Ectodermal cell (in vitro differentiated cells): ENCODE results near the gene BST1.
"Not testable (repeated sequence)": the region's sequence is repeated elsewhere in the genome, so short reads cannot be mapped to it uniquely, and the experiment has no call there.

Experiments
- H3K27ac ChIP-seq: 2 replicates; pipeline ENCODE4 v1.7.0; 2013; ENCODE audit warnings: mild to moderate bottlenecking, low read depth, low read length; ENCODE audit not compliant: insufficient read depth, poor library complexity, severe bottlenecking
- H3K27me3 ChIP-seq: 2 replicates; pipeline ENCODE4 v1.7.0; 2013; ENCODE audit warnings: mild to moderate bottlenecking, low read length; ENCODE audit not compliant: insufficient read depth, control insufficient read depth, poor library complexity, severe bottlenecking
- H3K36me3 ChIP-seq: one replicate; pipeline ENCODE4 v1.7.0; 2013; ENCODE audit warnings: low read length; ENCODE audit not compliant: control insufficient read depth, insufficient read depth
- H3K4me1 ChIP-seq: one replicate; pipeline ENCODE4 v1.7.0; 2013; ENCODE audit warnings: low read length; ENCODE audit not compliant: control insufficient read depth, insufficient read depth
- H3K4me3 ChIP-seq: 2 replicates; pipeline ENCODE4 v1.7.0; 2013; ENCODE audit warnings: low read depth, low read length, control low read depth; ENCODE audit not compliant: insufficient read depth
- H3K9me3 ChIP-seq: 2 replicates; pipeline ENCODE4 v1.7.0; 2013; ENCODE audit warnings: mild to moderate bottlenecking, low read length, moderate library complexity; ENCODE audit not compliant: control insufficient read depth
- WGBS, 2 experiments: methylation state at CpG; one replicate each; pipeline ENCODE4 v1.1.7; 2013; ENCODE audit warnings: missing lambda C conversion rate in 2 of 2; 5-methylcytosine and 5-hydroxymethylcytosine counted together

Gene BST1

DNA sequence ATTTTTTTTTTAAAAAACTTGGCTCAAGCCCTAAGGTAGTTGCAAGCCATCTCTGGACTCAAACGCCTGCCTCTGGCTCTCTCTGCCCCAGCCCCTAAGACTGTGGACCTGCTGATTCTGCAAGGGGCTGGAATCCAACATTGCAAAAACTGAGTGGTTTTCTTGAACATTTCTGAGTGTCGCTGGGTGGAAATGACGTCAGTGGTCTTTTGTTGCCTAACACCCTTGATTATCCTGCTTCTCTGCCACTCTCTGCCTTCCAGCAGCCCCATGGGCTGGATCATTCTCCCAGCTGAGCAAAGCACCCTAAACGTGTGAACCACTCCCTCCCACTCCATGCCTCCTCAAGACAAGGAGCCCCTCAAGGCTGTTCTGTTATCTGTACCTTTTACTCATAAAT lies 16.6 kb downstream of the BST1 start:
- Histone ChIP-seq H3K36me3 (no peaks in the 10 kb centered on the region), H3K4me1 (no peaks in the 10 kb centered on the region), H3K9me3 (no peaks in the 10 kb centered on the region), H3K27ac (no peak overlapping the region), H3K27me3 (no peaks in the 10 kb centered on the region), H3K4me3 (no peak overlapping the region)
- WGBS, 2 experiments, result 85 to 87% methylated on average over 4 of the region's 4 CpGs

DNA sequence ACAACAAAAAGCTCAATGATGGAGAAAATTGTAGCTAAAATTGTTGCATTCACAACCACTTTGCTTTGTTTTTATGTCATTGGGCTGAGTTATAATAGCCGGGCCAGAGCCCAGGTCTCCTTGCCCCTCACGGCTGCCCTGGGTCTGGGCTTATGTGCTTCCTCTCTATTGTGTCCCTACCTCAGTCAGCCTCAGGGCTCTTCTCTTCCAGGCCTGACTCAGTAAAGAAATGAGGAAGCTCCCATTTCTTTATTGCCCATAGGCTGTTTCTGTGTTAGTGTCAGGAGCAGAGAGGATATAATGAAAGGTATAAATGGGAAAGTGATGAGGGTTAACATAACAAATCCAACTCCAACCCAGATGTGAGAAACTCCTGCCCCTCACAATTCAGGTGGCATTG lies 18.0 kb downstream of the BST1 start:
- H3K27ac ChIP-seq, result no peak overlapping the region
- H3K4me1 ChIP-seq, result no peaks in the 10 kb centered on the region
- 61 to 71% methylated on average over 2 of the region's 2 CpGs for WGBS, 2 experiments
- H3K27me3 ChIP-seq, result no peaks in the 10 kb centered on the region
- no peaks in the 10 kb centered on the region for H3K36me3 ChIP-seq
- no peaks in the 10 kb centered on the region for H3K9me3 ChIP-seq
- no peak overlapping the region for H3K4me3 ChIP-seq

DNA sequence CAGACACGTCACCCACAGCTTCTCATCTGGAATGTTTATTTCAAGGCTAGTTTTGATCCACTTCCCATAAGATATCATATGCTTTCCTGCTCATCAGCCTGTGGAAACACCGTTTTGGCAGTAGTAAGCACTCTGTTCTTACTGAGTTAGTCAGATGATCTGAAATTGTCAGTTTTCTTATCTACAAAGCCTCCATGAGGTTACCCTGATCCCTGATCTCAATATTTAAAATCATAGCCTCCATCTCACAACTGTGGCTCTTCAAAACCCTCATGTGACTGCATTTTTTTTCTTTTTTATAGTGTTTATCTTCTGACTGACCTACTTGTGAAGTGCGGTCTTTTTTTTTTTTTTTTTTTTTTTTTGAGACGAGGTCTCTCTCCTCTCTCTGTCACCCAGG lies 22.7 kb downstream of the BST1 start:
- Histone ChIP-seq H3K36me3 (no peaks in the 10 kb centered on the region), H3K4me3 (no peak overlapping the region), H3K27ac (no peak overlapping the region), H3K27me3 (no peaks in the 10 kb centered on the region), H3K9me3 (no peaks in the 10 kb centered on the region), H3K4me1 (no peaks in the 10 kb centered on the region)
- WGBS, 2 experiments, result 93 to 97% methylated on average over 4 of the region's 4 CpGs

DNA sequence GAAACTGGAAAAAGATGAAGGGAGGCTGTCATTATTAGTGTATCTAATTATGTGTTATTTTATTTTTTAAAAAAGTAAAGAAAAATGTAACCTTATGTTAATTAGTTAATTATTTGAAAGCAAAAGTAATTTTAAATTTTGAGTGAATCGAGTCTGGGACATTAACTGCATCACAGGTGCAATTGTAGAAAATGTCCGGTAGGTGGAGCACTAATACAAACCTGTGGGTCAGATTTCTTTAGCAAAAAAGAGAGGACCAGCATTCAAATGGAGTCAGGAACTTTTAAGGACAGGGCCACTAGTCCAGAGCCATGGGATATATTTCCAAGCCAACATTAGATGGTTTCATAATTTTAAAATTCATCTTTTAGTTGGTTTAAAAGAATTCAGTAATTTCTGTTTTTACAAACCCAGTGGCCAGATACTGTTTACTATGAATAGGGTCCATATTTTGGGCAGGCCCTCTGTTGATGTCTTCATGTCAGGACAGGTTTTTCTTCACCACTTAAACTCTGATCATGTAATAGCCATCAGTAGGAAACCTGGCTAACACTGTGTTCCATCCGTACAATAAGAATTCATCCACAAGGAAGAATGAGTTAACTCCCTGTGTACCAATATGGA lies 27.2 kb downstream of the BST1 start:
- Histone ChIP-seq H3K4me1 (no peaks in the 10 kb centered on the region), H3K36me3 (no peaks in the 10 kb centered on the region), H3K4me3 (no peak overlapping the region), H3K27ac (no peak overlapping the region), H3K27me3 (no peaks in the 10 kb centered on the region), H3K9me3 (no peaks in the 10 kb centered on the region)
- WGBS, 2 experiments, result 48 to 49% methylated on average over 3 of the region's 3 CpGs

DNA sequence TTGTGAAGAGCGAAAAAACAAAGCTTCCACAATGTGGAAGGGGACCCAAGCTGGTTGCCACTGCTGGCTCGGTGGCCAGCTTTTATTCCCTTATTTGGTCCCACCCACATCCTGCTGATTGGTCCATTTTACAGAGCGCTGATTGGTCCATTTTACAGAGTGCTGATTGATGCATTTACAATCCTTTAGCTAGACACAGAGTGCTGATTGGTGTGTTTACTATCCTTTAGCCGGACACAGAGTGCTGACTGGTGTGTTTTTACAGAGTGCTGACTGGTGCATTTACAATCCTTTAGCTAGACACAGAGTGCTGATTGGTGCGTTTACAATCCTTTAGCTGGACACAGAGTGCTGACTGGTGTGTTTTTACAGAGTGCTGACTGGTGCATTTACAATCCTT lies 30.2 kb downstream of the BST1 start:
- WGBS, 2 experiments, result 75% methylated on average over 5 of the region's 5 CpGs

DNA sequence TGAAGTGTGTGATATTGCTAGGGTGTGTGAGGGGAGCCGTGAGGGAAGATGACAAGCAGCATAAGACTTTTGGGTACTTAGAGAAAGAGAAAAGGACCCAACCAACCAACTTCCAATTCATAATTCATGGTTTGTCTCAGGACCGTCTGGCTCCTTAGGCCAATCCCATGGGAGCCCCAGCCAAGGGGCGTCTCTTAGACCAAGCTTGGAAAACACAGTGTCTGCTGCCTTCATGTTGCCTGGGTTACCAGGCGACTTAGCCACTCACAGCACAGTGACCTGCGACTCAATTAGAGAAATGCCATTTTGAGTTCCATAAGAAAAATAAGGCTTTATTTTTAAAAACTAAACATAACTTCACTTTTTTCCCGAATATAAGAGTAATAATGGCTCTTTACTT lies 32.7 kb downstream of the BST1 start:
- Histone ChIP-seq H3K4me1 (no peaks in the 10 kb centered on the region), H3K36me3 (no peaks in the 10 kb centered on the region), H3K27ac (no peak overlapping the region), H3K9me3 (no peaks in the 10 kb centered on the region), H3K4me3 (no peak overlapping the region), H3K27me3 (no peaks in the 10 kb centered on the region)
- WGBS, 2 experiments, result 82 to 92% methylated on average over 5 to 6 of the region's 6 CpGs

More for the DNA sequence above, 30.2 kb downstream of the BST1 start:
- H3K4me1 ChIP-seq, H3K27me3 ChIP-seq, H3K4me3 ChIP-seq, H3K27ac ChIP-seq, H3K9me3 ChIP-seq, H3K36me3 ChIP-seq: not testable (repeated sequence)

DNA sequence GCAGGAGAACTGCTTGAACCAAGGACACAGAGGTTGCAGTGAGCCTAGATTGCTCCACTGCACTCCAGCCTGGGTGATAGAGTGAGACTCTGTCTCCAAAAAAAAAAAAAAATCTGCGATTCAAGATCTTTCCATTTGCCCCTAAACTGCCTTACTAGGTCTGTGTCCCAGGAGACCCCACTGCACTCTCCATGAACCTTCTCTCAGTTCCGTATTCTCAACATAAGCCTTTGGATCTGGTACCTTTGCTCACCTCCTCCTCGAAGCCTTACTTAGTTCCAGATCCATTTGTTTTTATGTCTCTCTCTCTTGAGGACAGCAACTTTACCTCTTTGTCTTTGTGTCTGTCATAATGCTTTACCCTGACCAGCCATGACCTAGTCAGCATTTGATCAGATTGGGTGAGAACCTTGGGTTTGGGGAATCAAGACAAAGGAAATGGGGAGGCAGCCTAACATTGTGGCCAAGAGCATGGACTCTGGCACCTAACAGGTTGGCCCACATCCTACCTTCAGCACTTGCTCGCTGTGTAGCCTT lies 33.7 kb downstream of the BST1 start:
- H3K27ac ChIP-seq, result no peak overlapping the region
- WGBS, 2 experiments, result 81 to 84% methylated on average over 4 of the region's 4 CpGs
- H3K4me3 ChIP-seq, result no peak overlapping the region
- no peaks in the 10 kb centered on the region for H3K9me3 ChIP-seq
- H3K27me3 ChIP-seq, result no peaks in the 10 kb centered on the region
- H3K4me1 ChIP-seq, result no peaks in the 10 kb centered on the region
- no peaks in the 10 kb centered on the region for H3K36me3 ChIP-seq

DNA sequence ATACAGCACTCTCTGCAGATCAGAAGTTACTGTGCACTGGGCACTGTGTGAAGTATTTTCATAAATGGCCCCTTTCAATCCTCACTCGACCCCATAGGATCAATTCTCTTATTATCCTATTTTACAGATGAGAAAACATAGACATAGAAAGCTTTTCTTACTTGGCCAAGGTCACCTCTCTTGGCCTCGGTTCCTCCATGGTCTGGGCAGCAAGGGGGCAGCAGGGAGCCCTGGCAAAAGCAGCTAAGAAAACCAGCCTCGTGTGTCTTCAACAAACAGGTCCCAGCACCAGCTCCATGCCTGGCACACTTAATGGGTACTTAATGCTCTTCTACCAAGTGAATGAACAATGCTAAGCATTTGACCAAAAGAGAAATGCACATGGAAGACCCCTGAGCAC lies 34.4 kb downstream of the BST1 start:
- Histone ChIP-seq H3K9me3 (peaks cover 2% of the 10 kb centered on the region), H3K4me3 (no peak overlapping the region), H3K27ac (no peak overlapping the region), H3K4me1 (no peaks in the 10 kb centered on the region), H3K27me3 (no peaks in the 10 kb centered on the region), H3K36me3 (no peaks in the 10 kb centered on the region)
- WGBS, 2 experiments, result 77 to 81% methylated on average over 3 of the region's 3 CpGs

DNA sequence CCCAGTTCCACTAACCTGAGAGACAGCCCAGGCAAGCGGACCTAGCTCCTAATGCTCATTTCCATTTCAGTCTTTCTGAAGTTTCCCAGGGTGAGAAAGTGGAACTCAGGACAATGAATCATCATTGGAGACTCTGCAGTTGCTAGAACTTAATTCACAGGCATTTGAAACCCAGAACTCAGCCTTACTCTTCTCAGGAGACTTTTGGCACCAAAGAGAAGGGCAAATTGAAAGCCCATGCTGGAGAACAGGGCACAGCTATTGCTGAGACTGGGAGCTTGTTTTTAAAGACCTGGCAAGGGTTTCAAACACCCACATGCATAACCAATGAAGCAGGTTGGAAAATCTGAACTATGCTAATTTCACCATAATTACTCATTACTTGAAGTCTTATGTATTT lies 36.0 kb downstream of the BST1 start:
- 84 to 95% methylated on average over 1 of the region's 1 CpG for WGBS, 2 experiments
- H3K27ac ChIP-seq, result no peak overlapping the region
- peaks cover 2% of the 10 kb centered on the region for H3K9me3 ChIP-seq
- no peaks in the 10 kb centered on the region for H3K27me3 ChIP-seq
- H3K4me3 ChIP-seq, result no peak overlapping the region
- H3K36me3 ChIP-seq, result no peaks in the 10 kb centered on the region
- H3K4me1 ChIP-seq, result peaks cover 2% of the 10 kb centered on the region

DNA sequence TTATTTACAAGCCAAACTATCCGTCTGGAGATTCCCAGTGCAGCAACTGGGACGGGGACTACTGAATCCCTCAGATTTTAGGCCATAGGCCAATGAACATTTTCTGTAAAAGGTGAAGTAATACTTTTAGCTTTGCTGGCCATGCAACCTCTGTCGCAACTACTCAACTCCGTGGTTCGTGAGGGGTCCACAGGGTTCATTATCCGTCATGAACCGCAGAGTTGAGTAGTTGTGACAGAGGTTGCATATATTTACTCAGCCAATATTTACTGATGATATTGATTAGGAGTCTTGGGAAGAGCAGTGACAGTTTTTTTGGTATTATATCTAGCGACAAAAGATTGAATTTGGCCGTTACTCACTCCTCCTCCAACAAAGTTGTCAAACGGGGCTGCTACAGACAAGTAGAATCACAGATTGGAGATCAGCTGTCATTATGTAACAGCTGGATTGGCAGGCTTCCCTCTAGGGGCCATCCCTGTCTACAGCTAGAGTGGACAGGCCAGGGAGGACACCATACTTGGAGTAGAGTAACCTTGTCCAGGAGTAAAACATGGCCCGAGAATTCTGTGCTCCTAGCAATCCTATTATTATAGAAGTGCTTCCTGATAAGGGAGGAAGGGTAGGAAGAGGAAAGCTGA lies 38.0 kb downstream of the BST1 start:
- H3K4me3 ChIP-seq, result no peak overlapping the region
- H3K4me1 ChIP-seq, result peaks cover 4% of the 10 kb centered on the region
- H3K36me3 ChIP-seq, result no peaks in the 10 kb centered on the region
- peaks cover 2% of the 10 kb centered on the region for H3K9me3 ChIP-seq
- WGBS, 2 experiments, result 86% methylated on average over 9 to 11 of the region's 11 CpGs
- no peaks in the 10 kb centered on the region for H3K27me3 ChIP-seq
- no peak overlapping the region for H3K27ac ChIP-seq
